Epithelial cell of proximal tubule (primary cell): Measurements from ENCODE around the gene FSIP1. TPM values are rescaled to one million over a fixed set of nuclear protein-coding genes. Genes with fewer than 3 reads are reported as not detected.

Experiments
- DNase-seq: peaks from one replicate; pipeline ENCODE4 v3.0.0-alpha.2; 2011; ENCODE audit warnings: low read depth
- H3K4me3 ChIP-seq: 2 replicates; pipeline ENCODE4 v1.5.1; 2011; ENCODE audit warnings: low read depth, mild to moderate bottlenecking, low read length
- CTCF ChIP-seq: conservative IDR thresholded peaks from 2 replicates; pipeline ENCODE4 v1.5.1; 2012; ENCODE audit warnings: low read depth, mild to moderate bottlenecking, low read length
- total RNA-seq: library from RNA; depleted of rRNA; stranded (reverse); fragments of >200 nt; gene quantifications from 2 replicates; pipeline ENCODE4 v1.2.3, GENCODE V29; 2015

FSIP1 gene
- total RNA-seq, 1 donor from 2014 or later: 1.3 TPM

DNA sequence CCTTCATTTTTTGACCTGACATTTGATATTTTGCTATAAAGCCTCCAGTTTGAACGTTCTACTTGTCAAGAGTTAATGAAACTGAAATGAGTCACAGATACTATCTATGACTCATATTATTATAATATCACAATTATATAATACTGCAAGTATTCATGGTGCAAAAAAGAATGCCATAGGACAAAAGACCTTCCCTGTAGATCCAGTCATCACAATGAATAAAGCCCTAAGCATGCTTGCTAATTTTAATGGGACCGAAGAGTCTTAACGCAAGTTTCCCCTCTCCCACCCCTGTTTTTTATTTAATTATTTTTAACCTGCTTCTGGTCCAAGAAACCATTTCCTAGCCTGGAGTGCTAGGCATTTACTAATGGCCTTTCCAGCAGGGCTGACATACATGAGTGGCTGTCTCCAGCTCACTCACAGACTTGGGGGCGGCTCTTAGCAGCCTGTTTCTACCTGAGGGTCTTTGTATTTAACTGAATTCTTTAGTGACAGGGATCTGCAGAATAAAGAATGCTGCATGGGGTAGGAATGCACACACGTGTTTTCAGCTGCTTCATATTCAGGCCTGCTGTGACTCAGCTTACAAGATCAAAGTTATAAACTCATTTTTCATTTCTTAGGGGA is 140.5 kb downstream of the FSIP1 start:
- DNase-seq: no peak
- TF ChIP-seq CTCF: no peak
- no peak overlapping the region for H3K4me3 ChIP-seq

DNA sequence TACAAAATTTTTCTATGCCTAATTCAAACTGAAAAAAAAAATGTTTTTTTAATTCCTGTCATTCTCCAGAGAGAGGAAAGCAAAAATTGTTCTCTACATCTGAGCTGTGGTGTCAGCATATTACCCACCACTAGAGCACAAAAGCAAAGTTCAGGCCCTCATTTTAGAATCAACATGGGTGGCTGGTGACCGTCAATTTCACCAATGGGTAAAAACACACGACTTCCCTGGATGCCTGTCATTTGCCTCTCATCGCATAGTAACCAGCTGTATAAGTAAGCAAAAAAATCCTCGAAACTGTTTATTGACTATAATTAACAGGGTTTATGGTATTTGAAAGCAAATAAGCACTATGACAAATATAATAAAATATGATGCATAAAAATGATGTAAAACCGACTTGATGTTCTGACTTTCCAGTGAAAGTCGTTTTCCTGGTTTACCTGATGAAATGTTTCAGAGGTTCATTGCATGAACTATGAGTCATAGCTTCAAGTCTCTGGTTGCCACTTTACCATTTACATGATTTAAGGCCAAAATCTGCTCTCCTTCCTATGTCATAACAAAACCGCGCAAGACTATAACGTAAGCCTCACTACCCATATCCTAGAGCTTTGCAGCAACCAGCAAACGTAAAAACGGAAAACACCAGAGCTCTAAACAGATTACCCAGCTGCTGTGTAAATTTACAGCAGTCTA is 141.3 kb downstream of the FSIP1 start:
- no peak overlapping the region for H3K4me3 ChIP-seq
- DNase-seq: no peak
- TF ChIP-seq CTCF: no peak

DNA sequence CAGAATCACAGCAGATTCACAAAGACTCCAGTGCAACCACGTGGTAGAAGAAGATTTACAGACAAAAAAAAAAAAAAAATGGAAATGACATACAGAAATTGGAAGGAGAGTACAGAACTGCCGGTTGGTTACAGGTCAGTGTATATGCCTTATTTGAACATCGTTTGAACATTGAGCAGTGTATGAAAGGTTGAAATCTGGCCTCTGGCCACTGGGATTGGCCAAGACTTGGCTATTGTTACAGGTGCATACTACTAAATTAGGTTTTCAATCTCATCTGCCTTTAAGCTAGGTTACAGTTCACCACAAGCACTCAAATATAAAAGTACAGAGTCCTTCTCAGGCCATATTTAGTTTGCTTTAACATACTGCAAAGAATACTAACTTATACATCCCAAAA is 142.0 kb downstream of the FSIP1 start:
- H3K4me3 ChIP-seq: no peak overlapping the region
- no peak for TF ChIP-seq CTCF
- no peak for DNase-seq

GRCh38 chr15:39639037-39639436 is 143.6 kb downstream of the FSIP1 start:
- H3K4me3 ChIP-seq: no peak overlapping the region
- TF ChIP-seq CTCF: no peak
- no peak for DNase-seq

GRCh38 chr15:39638041-39638440 is 144.6 kb downstream of the FSIP1 start:
- DNase-seq: no peak
- no peak overlapping the region for H3K4me3 ChIP-seq

DNA sequence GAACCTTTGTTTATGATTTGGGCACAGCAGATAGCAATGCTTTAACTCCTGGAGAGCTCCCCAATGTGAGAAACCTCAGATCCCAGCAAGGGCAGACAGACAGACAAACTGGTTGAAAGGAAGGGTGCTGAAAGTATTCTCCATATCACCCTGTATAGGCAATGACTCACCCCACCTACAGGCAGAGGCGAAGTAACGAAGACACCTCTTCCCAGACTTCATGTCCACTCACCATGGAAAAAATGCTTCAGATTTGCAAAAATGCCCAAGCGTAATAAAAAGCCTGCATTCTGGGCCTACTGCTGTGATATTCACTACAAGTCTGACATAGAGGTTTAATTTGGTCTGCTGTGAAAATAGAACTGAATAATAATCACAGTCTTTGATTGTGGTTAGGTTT is 151.3 kb downstream of the FSIP1 start:
- no peak for TF ChIP-seq CTCF
- DNase-seq: no peak
- H3K4me3 ChIP-seq: no peak overlapping the region

More at GRCh38 chr15:39638041-39638440, 144.6 kb downstream of the FSIP1 start:
- no peak for TF ChIP-seq CTCF

- TF ChIP-seq CTCF: no peak
- no peak overlapping the region for H3K4me3 ChIP-seq
- no peak for DNase-seq
Measured at GRCh38 chr15:39629906-39630305, 152.7 kb downstream of the FSIP1 start.
